ENCODE data around the gene IDUA.

DNA sequence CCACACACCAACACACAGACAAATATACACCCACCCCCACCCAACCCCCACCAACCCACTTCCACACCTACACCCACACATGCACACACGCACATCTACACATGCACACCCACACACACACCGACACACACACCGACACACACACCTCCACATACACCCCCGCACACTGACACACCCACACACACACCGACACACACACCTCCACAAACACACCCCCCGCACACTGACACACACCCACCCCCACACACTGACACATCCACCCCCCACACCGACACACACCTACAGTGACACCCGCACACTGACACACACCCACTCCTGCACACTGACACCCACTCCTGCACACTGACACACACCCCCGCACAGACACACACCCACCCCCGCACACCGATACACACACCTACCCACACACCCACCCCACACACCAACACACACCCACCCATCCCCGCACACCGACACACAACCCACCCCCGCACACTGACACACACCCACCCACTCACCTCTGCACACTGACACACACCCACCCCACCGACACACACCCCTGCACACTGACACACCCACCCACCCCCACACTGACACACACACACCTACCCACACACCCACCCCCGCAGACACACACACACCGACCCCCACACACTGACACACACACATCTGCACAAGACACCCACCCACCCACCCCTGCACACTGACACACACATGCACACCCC lies 55.7 kb downstream of the IDUA start:
- no peak for TF ChIP-seq BHLHE40 (IDR thresholded peaks at IDR 0.05; ENCODE audit: borderline replicate concordance)
- no peak for TF ChIP-seq CTBP1 (IDR thresholded peaks at IDR 0.05; ENCODE audit: borderline replicate concordance)
- TF ChIP-seq ARNT (IDR thresholded peaks at IDR 0.05) = no peak
- no peak for TF ChIP-seq SP1 (IDR thresholded peaks at IDR 0.05)
- TF ChIP-seq, protein P1, sequence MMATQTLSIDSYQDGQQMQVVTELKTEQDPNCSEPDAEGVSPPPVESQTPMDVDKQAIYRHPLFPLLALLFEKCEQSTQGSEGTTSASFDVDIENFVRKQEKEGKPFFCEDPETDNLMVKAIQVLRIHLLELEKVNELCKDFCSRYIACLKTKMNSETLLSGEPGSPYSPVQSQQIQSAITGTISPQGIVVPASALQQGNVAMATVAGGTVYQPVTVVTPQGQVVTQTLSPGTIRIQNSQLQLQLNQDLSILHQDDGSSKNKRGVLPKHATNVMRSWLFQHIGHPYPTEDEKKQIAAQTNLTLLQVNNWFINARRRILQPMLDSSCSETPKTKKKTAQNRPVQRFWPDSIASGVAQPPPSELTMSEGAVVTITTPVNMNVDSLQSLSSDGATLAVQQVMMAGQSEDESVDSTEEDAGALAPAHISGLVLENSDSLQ (IDR thresholded peaks at IDR 0.05) = no peak
- TF ChIP-seq NFRKB (IDR thresholded peaks at IDR 0.05) = no peak
- TF ChIP-seq TARDBP (IDR thresholded peaks at IDR 0.05) = no peak
- TF ChIP-seq SUZ12 (IDR thresholded peaks at IDR 0.05) = no peak
- TF ChIP-seq FOXM1 (IDR thresholded peaks at IDR 0.05; ENCODE audit: borderline replicate concordance) = no peak
- TF ChIP-seq L3MBTL2 (conservative IDR thresholded peaks at IDR 0.05) = no peak
